Keratinocyte (primary cell): ENCODE measurements around the gene ZNF24.

Experiments
- CTCF ChIP-seq, 3 experiments: IDR thresholded peaks in 1 of 3; conservative IDR thresholded peaks in 1 of 3; optimal IDR thresholded peaks in 1 of 3; 2 replicates in 2 of 3; 3 replicates in 1 of 3; pipeline versions ENCODE3 to v1.5.1; 2011; ENCODE audit warnings: low read length in 3 of 3, mild to moderate bottlenecking in 3 of 3, moderate library complexity in 2 of 3, control low read depth in 1 of 3, inconsistent platforms in 1 of 3; ENCODE audit not compliant: insufficient read depth in 2 of 3; ENCODE audit errors: extremely low read depth in 1 of 3
- EZH2 ChIP-seq: IDR thresholded peaks from one replicate; pipeline ENCODE4 v1.6.1; 2012; ENCODE audit warnings: inconsistent platforms, mild to moderate bottlenecking, low read length, moderate library complexity

GRCh38 chr18:35344736-35345459, 678 bp upstream of the ZNF24 start:
- TF ChIP-seq CTCF (optimal IDR thresholded peaks at IDR 0.05 in 1 of 3, IDR thresholded peaks at IDR 0.05 in 1 of 3, conservative IDR thresholded peaks at IDR 0.05 in 1 of 3; ENCODE audit: extremely low read depth in 1 of 3, insufficient read depth in 2 of 3, low read length in 3 of 3) (no peak), EZH2 (no peak)
